ENCODE results near the gene THSD7A.

Gene THSD7A

DNA sequence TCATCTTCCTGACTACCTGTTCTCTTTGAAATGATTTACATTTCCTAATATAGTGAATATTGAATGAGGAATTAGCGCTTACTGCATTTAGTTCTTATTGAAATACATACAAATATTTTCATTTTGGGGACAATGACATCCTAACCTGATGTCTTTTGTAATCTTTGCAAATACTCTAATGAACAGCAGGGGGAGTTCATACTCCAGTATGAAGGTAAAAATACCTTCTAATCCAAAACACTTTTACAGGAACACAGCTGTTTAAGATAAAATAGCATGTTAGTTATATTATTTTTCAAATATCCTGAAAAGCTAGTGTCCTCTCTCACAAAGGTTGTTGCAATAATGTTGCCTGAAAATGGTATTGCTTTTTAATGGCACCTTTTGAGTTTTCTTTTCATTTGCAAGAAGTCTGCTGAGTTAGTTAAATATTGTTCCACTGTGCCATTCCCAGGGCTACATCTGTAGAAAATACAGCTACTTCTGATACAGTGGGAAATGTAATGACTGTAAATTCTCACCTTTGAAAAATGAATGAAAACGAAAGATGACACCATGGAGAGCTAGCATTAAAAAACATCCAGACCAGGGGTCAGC is 458.4 kb downstream of the THSD7A start:
- no peak for DNase-seq

DNA sequence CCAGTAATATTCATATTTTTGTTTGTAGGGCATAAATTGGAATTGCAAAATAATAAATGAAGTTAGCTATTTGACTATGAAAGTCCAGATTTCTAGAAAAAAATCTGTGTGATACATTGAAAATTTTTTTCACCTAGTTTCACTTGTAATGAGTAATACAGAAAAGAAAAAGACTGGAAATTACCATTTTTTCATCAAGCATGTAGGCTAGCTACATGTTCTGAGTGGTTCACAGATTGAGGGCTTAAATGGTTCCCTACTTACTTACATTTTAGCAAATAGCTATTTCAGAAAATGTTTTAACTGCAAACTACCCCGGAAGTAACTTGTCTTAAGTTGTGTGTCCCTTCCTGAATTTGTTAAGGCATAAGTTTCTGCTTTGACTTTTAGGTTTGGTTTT is 462.3 kb downstream of the THSD7A start:
- no peak for DNase-seq

DNA sequence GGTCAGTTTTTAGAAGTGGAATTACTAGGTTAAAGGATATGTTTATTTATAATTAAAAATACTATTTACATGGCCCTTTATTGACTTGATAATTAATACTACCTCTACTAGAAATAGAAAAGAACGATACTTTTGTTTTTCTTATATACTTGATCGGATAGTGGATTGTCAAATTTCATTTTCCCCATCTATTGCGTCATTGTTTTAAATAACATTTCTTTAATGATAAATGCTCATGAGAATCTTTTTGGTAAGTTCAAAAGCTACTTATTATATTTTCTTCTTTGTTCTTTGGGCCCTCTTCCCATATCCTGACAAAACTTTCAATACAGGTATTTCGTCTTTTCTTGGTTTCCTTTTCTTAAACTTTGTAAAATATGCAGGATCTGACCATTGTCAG is 465.9 kb downstream of the THSD7A start:
- no peak for DNase-seq

DNA sequence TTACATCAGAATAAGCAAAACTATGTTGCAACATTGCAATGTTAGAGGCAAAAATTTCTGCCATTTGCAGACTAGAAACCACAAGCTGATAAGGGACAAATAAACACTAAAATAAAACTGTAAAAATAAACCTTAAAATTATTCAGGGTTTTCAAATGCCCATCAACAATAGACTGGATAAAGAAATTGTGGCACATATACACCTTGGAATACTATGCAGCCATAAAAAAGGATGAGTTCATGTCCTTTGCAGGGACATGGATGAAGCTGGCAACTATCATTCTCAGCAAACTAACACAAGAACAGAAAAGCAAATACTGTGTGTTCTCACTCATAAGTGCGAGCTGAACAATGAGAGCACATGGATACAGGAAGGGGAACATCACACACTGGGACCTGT is 473.4 kb downstream of the THSD7A start:
- no peak for DNase-seq

DNA sequence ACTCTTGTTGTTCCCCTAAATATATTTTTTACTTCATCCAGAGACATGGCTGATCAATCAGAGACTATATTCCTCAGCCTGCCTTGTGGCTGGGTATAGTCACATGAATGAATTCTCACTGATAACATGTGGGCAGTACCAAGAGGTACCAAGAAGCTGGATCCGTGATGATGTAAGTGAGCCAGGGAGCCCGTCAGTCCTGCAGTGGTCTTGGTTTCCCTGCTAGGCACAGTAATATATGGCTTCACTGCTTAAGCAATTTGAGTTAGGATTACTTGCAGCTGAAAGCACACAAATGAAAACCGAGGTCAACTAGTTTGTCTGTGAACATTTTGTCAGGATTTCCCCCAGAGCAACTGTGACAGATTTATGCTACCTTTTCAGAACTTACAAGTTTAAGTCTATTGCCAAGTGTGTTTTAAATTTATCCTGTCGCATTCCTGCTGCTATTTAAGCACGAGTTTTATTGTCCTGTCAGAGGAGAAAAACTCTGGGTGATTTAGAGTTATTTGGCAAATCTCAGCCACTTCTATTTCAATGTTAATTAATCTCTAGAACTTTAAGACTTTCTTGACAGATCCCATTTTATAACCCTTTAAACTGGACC is 476.5 kb downstream of the THSD7A start:
- no peak for DNase-seq

DNA sequence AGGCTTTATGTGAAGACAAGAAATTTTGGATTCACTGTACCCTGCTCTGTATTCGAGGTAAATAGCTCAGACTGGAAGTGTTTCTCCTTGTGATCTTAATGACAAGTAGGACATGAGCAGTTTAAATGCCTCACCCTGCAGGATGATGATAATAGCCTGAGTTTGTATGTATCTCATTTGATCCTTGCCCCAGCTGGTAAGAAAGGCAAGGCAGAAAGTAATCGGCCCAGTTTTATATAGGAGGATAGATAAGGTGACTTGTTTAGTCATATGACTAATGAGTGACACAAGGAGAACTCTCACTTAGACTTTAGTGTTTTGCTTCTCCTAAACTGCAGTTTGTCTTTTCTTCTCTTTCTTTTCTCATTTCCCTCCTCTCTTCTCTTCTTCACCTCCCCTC is 485.7 kb downstream of the THSD7A start:
- DNase-seq = no peak

DNA sequence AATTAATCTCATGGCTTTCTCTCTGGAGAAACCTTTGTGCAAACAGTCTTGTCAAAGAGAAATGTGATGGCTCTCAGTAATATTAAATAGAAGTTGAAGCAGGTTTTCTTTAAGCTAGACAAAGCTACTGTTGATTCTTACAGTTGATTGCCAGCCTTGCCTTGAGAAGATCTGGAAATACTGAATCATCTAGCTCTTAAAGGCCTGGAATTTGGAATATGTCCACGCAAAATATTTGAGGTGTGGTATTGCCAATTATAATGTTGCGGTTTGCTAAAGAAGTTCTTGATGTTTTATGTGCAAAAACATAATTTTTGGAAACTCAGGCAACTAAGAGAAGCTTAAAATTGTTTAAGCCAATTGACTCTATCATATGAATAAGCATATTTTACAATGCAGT is 486.4 kb downstream of the THSD7A start:
- DNase-seq = no peak

DNA sequence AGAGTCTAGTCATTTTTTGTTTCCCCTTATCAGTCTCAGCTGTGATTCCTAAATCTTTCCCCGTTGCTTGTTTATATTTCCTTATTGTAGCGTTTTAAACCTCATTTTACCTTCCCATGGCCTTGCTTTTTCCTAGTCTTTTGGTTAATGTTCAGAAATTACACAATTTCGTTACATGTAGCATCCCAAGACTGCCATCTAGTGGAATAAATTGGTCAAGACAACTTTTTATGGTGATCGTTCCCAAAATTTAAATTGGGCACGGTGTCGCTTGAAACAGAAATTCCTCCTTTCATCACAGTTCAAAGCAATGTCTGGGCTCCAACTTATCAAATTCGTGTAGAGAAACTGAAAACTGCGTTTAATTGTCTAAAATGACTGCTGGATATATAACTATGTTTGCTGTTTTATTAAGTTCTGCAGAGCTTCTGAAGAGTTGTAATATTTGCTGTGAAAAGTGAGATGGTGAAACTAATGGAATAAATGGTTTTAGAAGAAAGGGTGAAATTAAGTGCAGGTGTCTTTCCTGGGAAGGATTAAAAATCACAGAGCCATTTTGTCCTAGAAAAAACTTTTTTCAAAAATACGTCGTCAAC is 488.1 kb downstream of the THSD7A start:
- no peak for DNase-seq

DNA sequence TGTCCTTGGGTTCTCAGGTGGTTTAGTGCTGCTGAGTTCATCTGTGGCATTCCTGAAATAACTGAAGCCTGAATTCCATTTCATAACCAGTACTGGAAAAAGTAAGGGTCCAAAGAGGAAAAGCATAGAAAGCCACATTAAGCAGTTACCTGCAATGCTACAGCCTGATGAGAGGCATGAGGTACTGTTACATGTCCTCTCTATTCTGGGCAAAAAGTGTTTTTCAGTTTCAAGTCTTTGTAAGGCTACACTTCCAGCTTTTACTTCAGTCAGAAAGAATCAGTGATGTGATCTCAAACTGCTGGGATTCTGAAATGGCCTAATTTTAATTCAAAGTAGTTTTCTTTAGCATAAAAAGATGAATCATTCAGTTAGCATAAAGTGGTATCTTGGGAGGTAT is 488.9 kb downstream of the THSD7A start:
- DNase-seq = no peak

DNA sequence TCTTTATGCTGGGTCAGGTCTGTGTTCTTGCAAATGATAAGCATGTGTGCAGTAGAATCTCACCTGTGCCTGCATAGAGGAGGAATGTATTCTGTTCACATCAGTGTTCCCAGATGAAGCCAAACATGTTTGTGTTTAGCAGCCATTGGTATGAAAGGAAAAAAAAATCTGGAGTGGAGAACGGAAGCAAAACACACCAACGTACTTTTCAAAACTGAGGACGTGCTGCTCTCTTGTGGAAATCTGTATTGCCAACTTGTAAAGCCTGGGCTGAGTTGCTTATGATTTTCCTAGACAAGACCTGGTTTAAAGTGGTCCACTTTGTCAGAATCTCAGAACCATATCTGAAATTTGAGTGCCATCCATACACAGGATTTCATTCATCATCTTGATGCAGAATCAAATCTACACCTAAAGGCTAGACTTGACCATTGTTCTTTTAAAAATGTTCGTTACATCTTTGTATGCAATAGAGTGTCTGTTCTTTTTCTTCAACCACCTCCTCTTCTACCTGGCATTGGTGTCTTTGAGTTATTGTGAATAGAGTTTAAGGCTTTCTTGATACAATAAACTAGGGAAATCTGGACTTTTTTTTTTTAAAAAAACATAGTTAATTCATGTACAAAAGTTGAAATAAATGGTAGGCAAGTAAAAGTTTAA is 490.6 kb downstream of the THSD7A start:
- no peak for DNase-seq

DNA sequence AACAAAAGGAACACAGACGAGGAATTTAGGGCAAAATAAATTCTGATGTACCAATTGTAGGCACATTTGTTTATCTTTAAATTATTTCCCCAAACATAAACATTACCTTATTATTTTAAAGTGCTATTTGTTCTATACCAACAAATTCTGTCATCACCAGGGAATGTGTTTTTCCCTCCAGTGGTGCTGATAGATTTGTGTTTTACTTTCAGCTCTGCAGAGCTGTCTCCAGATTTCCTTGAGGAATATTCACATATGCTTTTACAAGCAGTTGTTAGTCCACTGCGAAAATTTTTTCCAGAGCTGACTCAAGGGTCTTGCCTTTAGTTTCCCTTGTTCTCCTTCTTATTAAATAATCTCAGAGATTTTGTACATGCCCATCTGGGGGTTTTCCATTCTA is 495.6 kb downstream of the THSD7A start:
- DNase-seq = no peak

DNA sequence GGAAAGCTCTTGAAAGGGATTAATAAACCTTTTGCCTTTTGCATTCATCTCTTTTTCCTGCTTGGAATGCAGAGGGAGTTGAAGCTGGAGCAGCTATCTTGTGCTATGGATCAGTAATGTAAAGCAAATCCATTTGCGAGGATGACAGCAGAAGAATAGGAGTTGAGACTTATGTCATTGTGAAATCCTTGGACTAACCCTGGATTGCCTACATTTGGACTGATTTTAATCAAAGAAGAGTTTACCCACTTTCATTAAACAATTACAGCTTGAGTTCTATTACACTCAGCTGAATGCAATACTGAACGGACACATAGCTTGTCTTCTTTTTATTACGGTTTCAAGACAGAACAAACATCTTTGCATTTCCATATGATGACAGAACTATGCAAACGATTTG is 496.1 kb downstream of the THSD7A start:
- DNase-seq = no peak

DNA sequence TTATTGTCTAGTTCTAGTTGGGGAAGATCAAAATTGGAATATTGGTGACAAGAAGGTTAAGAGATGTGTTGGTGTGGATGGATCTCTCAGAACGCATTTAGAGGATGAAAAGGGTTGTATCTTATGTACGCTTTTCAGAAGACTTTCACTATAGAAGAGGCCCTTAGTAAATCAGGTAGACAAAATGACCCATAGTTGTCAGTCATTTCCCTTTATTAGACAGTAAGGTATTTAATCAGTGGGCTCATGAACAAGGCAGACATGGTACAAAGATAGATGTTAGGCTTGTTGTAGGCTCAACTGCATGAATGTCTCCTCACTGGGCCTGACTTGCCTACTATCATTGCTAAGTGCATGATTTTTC is 499.2 kb downstream of the THSD7A start:
- DNase-seq = no peak

DNA sequence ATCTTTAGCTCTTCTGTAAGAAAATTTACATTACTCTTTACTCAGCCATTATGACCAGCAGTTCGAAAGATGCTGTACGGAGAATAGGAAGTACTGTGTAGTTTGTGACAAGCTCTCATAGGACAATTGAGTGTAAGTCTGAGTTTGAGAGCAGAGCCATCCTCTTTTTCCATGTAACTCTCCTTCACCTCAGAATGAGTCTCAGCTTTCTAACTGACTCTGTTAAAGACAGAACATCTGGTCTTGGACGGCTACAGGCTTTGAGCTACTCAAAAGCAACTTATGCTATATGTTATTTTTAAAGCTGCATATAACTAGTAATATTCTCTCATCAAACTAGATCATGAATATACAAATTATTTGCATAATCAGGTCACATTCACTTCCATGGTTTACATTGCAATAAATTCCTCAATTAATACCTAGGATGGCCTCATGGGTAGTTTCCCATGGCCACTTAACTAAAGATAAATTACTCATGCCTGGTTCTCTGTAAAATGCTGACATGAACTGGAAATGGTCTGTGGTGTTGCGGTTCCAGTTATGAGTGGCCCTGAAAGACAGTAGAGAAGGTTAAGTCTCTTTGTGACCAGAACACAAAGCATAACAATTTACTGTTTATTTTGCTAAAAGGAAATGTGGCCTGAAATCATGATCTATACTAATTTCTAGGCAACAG is 499.7 kb downstream of the THSD7A start:
- DNase-seq = no peak

DNA sequence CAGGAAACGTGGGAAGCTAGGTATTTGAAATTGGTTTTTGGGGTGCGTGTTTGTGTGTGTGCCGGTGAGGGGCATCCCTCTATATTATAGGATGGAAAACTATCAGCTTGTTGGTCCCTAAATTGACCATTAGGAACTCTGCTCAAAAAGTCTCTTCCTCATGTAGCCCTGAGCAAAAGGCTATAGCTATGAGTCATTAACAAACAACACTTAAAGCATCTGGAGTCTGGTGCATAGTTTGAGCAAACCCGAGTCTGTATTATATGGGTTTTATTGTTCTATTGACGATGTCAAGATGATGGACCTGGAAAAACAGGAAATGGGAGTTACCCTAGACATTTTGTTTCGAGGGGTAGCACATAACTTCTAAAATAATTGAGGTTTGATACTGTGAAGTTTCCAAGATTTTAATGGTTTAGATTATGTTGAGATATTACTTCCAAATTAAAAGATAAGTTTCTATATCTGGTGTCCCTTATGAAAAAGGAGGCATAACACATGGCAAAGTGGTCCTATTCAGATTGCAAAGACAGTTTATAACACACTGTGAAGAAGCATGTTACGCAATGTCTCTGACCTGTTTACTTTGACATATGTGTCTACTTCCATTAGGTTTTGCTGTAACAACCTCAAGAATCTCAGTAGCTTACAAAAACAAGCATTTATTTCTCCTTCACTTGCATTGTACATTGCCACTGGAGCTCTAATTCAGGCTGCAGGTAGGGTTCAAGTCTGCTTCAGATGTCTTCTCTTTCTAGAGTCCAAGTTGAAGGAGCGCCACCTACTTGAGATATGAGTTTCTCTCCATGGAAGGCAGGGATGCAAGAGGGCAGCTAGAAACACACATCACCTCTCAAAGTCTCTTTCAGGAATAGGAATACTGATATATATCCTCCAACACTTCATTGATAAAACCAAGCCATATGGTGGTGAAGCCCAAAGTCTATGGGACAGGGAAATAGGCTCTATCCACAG is 500.6 kb downstream of the THSD7A start:
- no peak for DNase-seq

DNA sequence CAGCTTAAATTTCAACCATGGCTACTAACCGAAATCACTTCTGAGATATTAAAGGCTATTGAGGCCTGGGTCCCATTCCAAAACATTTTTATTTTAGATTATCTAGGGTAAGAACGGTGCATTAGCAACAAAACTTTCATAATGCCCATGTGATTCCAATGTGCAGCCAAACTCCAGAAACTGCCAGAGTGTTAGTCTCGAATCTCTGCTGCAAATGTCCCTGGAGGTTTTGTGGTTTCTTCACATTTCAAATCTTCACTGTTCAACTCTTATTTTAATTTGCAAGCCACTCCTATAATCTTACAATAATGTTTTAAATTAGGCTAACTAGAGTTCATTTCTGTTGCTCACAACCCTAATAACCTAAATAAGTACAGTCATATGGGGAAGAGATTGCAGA is 501.3 kb downstream of the THSD7A start:
- no peak for DNase-seq

DNA sequence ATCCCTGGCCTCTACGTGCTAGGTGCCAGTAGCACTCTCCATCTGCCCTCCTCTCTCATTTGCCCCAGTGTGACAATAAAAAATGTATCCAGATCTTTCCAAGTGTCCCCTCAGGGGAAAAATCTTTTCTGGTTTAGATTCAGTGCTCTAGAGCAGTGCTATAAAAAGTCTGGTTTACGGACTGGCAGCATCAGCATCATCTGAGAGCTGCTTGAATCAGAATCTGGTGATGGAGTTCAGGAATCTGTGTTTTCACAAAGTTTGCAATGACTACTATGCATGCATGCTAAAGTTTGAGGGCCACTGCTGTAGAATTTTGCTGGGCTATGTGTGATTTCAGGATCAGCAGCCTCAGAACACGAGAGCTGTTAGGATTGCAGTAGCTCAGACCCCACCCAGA is 501.8 kb downstream of the THSD7A start:
- DNase-seq = no peak

DNA sequence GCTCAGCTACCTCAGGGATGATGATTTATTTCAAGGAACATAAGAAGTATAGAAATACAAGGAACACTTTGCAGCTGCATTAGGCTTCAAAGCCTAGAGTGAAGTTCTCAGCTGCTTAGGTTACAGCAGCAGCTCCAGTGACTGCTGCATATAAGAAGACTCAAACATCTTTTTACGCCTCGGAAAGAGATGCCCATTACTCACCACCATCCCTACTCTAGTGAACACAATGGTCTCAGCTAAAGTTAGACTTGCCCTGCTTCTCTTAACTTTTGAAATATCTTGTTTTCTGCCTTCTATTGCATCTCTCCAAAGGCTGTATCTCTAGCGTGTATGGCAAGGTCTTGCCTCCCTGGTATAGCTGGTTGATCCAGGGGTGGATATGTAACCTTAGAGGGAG is 502.4 kb downstream of the THSD7A start:
- DNase-seq = no peak

DNA sequence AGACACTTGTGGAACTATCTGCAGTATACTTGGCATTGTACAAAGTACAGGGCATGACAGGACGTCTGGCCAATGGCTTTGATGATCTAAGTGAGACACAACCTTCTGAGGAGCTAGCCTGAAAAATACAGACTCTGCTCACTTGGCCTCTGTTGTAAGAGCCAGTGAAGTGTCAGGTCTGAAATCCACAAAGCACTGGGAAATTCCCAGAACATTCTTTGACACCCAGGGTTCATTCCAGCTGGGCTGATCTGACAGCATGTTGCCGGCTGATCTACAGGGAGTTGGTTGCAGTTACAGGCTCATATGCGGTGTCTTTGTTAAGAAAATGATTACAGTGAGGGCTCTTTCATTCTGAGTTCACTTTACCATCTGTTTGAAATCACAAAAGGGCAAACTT is 503.7 kb downstream of the THSD7A start:
- DNase-seq = no peak

DNA sequence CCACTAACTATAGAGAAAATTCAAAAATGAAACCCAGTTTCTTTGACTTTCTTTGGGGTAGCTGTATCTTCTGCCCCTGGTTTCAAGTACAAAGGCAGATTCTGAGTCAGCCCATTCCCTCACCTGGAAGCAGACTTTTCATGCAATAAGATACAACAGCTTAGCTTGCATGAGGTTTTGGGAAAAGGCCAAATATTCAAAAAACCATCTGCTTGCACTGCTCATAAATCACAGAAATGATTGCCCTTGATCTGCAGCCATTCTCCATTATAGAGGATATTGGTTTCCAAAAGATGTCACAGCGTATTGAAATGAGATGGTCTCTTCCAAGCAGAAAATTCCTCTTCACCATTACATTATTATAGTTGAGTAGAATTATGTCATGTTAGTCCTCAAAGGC is 504.4 kb downstream of the THSD7A start:
- DNase-seq = no peak

All from activated CD4-positive, alpha-beta T cell treated with anti-CD3 and anti-CD28 coated beads, Interleukin-2, amount 50 U/mL, for 4 hours (primary cell).